ENCODE results near the gene KIAA1586.
"Not testable (repeated sequence)": the region's sequence is repeated elsewhere in the genome, so short reads cannot be mapped to it uniquely, and the experiment has no call there.

KIAA1586 gene

GRCh38 chr6:57044061-57044460 is 2.4 kb upstream of the KIAA1586 start:
- FAIRE-seq; DNase-seq (ENCODE audit: low spot score): not testable (repeated sequence)

- DNase-seq (ENCODE audit: low spot score) (no peak), FAIRE-seq (no peak)
Measured at GRCh38 chr6:57044568-57044967, 1.9 kb upstream of the KIAA1586 start.

GRCh38 chr6:57047257-57047585 is 728 bp downstream of the KIAA1586 start:
- DNase-seq (ENCODE audit: low spot score) = not testable (repeated sequence)
- peak; percentile 87 for FAIRE-seq

GRCh38 chr6:57047859-57048258 is 1.4 kb downstream of the KIAA1586 start:
- DNase-seq (ENCODE audit: low spot score); FAIRE-seq: not testable (repeated sequence)

GRCh38 chr6:57048577-57048976 is 2.1 kb downstream of the KIAA1586 start:
- FAIRE-seq (no peak), DNase-seq (ENCODE audit: low spot score) (no peak)

GRCh38 chr6:57063847-57064246 is 17.4 kb downstream of the KIAA1586 start:
- FAIRE-seq (no peak), DNase-seq (ENCODE audit: low spot score) (no peak)

GRCh38 chr6:57064809-57065208 is 18.3 kb downstream of the KIAA1586 start:
- no peak for FAIRE-seq
- DNase-seq (ENCODE audit: low spot score) = no peak

- FAIRE-seq (no peak), DNase-seq (ENCODE audit: low spot score) (no peak)
Measured at GRCh38 chr6:57068061-57068460, 21.6 kb downstream of the KIAA1586 start.

- FAIRE-seq (peak; percentile 13), DNase-seq (ENCODE audit: low spot score) (no peak)
Measured at GRCh38 chr6:57069228-57069627, 22.7 kb downstream of the KIAA1586 start.

GRCh38 chr6:57069920-57070331 is 23.4 kb downstream of the KIAA1586 start:
- DNase-seq (ENCODE audit: low spot score) = no peak
- FAIRE-seq = no peak

- no peak for FAIRE-seq
- DNase-seq (ENCODE audit: low spot score) = no peak
Measured at GRCh38 chr6:57072108-57072507, 25.6 kb downstream of the KIAA1586 start.

- DNase-seq (ENCODE audit: low spot score) = no peak
- FAIRE-seq = no peak
Measured at GRCh38 chr6:57074383-57074782, 27.9 kb downstream of the KIAA1586 start.

- FAIRE-seq = no peak
Measured at GRCh38 chr6:57075092-57075491, 28.6 kb downstream of the KIAA1586 start.

GRCh38 chr6:57078531-57079207 is 32.2 kb downstream of the KIAA1586 start:
- FAIRE-seq = no peak

More at GRCh38 chr6:57075092-57075491, 28.6 kb downstream of the KIAA1586 start:
- DNase-seq (ENCODE audit: low spot score) = no peak

GRCh38 chr6:57085471-57085870 is 39.0 kb downstream of the KIAA1586 start:
- DNase-seq (ENCODE audit: low spot score) (no peak), FAIRE-seq (no peak)

More at GRCh38 chr6:57078531-57079207, 32.2 kb downstream of the KIAA1586 start:
- DNase-seq (ENCODE audit: low spot score) = no peak

GRCh38 chr6:57086843-57087242 is 40.4 kb downstream of the KIAA1586 start:
- no peak for FAIRE-seq
- no peak for DNase-seq (ENCODE audit: low spot score)

GRCh38 chr6:57087916-57088315 is 41.4 kb downstream of the KIAA1586 start:
- FAIRE-seq (no peak), DNase-seq (ENCODE audit: low spot score) (no peak)

- no peak for FAIRE-seq
- peak; percentile 9 for DNase-seq (ENCODE audit: low spot score)
Measured at GRCh38 chr6:57089265-57089664, 42.8 kb downstream of the KIAA1586 start.

GRCh38 chr6:57089687-57090457 is 43.4 kb downstream of the KIAA1586 start, which contains the start of gene ZNF451:
Gene ZNF451 (plus strand): TSS chr6:57090188. CDS start chr6:57090254, 66 bp downstream.
- DNase-seq (ENCODE audit: low spot score) (peak; percentile 99), FAIRE-seq (peak; percentile 81)

- not testable (repeated sequence) for DNase-seq (ENCODE audit: low spot score); FAIRE-seq
Measured at GRCh38 chr6:57090458-57091067, 44.1 kb downstream of the KIAA1586 start.

GRCh38 chr6:57091375-57091774 is 44.9 kb downstream of the KIAA1586 start:
- not testable (repeated sequence) for DNase-seq (ENCODE audit: low spot score); FAIRE-seq

GRCh38 chr6:57094689-57095088 is 48.2 kb downstream of the KIAA1586 start:
- no peak for DNase-seq (ENCODE audit: low spot score)
- no peak for FAIRE-seq
